Spleen (tissue), 11 donors: ENCODE data around the gene OSBPL7. TPM values are rescaled to one million over a fixed set of nuclear protein-coding genes. Genes with fewer than 3 reads are reported as not detected.

Source experiments
- DNase-seq: peaks from one replicate; pipeline ENCODE4 v3.0.0-alpha.2; 2020
- H3K27ac ChIP-seq, 8 donors: fragments of 200-600 bp; sonication (generic) in 7 of 8; 1 replicate in 4 of 8; 2 replicates in 4 of 8; pipeline versions ENCODE4 v1.5.0 to v1.8.0; 2016 to 2021; ENCODE audit warnings: inconsistent platforms in 4 of 8, mild to moderate bottlenecking in 4 of 8, moderate library complexity in 1 of 8
- H3K27me3 ChIP-seq, 7 donors: fragments of 200-600 bp; sonication (generic) in 6 of 7; replicated peaks in 1 of 7; 1 replicate in 4 of 7; 2 replicates in 3 of 7; pipeline versions ENCODE4 v1.5.0 to v1.8.0; 2016 to 2021; ENCODE audit warnings: inconsistent platforms in 3 of 7, mild to moderate bottlenecking in 1 of 7
- H3K36me3 ChIP-seq, 6 donors: fragments of 200-600 bp; sonication (generic) in 5 of 6; 1 replicate in 4 of 6; 2 replicates in 2 of 6; pipeline versions ENCODE4 v1.5.0 to v1.8.0; 2016 to 2021; ENCODE audit warnings: inconsistent platforms in 2 of 6
- H3K4me1 ChIP-seq, 6 donors: fragments of 200-600 bp; sonication (generic) in 5 of 6; 1 replicate in 3 of 6; 2 replicates in 3 of 6; pipeline versions ENCODE4 v1.5.0 to v1.8.0; 2016 to 2021; ENCODE audit warnings: inconsistent platforms in 3 of 6
- H3K4me3 ChIP-seq, 8 donors: fragments of 200-600 bp; sonication (generic) in 7 of 8; 1 replicate in 4 of 8; 2 replicates in 4 of 8; pipeline versions ENCODE4 v1.5.0 to v1.8.0; 2016 to 2021; ENCODE audit warnings: inconsistent platforms in 4 of 8, mild to moderate bottlenecking in 4 of 8, moderate library complexity in 2 of 8
- H3K9me3 ChIP-seq, 8 donors: fragments of 200-600 bp; sonication (generic) in 7 of 8; 1 replicate in 4 of 8; 2 replicates in 4 of 8; pipeline versions ENCODE4 v1.5.0 to v1.8.0; 2016 to 2021; ENCODE audit warnings: inconsistent platforms in 4 of 8
- POLR2A ChIP-seq, 3 donors: fragments of 450-650 bp; IDR thresholded peaks; one replicate each; pipeline ENCODE4 v1.5.1; 2017; ENCODE audit warnings: antibody characterized with exemption in 3 of 3, mild to moderate bottlenecking in 1 of 3
- POLR2AphosphoS5 ChIP-seq, 3 donors: sonication (generic); formaldehyde crosslinking; IDR thresholded peaks; one replicate each; pipeline ENCODE4 v1.5.1; 2017; ENCODE audit warnings: antibody characterized with exemption in 3 of 3
- WGBS, 5 donors: extraction: QIAGEN DNeasy Blood & Tissue Kit in 3 of 5; methylation state at CpG; one replicate each; pipeline versions ENCODE4 v1.1.5 to v1.1.7; 2013 to 2018; 5-methylcytosine and 5-hydroxymethylcytosine counted together
- intact Hi-C: fragments of 100-400 bp; cut with DNase I; formaldehyde crosslinking; loops from one replicate; pipeline ENCODE4 v1.15.0; 2023; ENCODE audit warnings: low total_unique reads
- polyA plus RNA-seq, 3 donors: library from polyadenylated mRNA; stranded (reverse); fragments of 200-250 nt; gene quantifications; one replicate each; pipeline ENCODE4 v1.2.1, GENCODE V29; 2013
- total RNA-seq, 7 donors: library from RNA; depleted of rRNA in 3 of 7; stranded (reverse); fragments of >200 nt in 3 of 7; fragmentation: NEBNext Ultra II Directional in 4 of 7; extraction: Animal tissue kit (Norgen Biotek cat#: 25700) in 4 of 7; gene quantifications; one replicate each; pipeline versions ENCODE4 v1.1.0 to v1.2.1, GENCODE V29; 2016 to 2021
- TF ChIP-seq, protein P1 (sequence below), 11 experiments: fragments of 200-600 bp in 7 of 11; fragments of 450-650 bp in 4 of 11; sonication (generic) in 4 of 11; IDR thresholded peaks in 8 of 11; conservative IDR thresholded peaks in 3 of 11; 1 replicate in 7 of 11; 2 replicates in 4 of 11; pipeline versions ENCODE4 v1.4.0 to v1.8.0; 2016 to 2021; ENCODE audit warnings: antibody characterized with exemption in 11 of 11, inconsistent platforms in 4 of 11, mild to moderate bottlenecking in 1 of 11
- donor health status: healthy with polysubstance abuse.
- donor health status: DM: no; HTN: no; CAD: no; lungs with moderate emphysema.
- donor health status: DM: no; HTN: no; CAD: no.
- donor health status: Bipolar disorder and iron deficiency.
- donor health status: healthy.
- donor health status: DM: no; HTN: no; CAD: no.
- donor health status: DM: yes; HTN: yes; CAD: no.

The OSBPL7 gene
- total and polyA plus RNA-seq, 10 donors = 7.7 to 33.3 (median 22.3) TPM

DNA sequence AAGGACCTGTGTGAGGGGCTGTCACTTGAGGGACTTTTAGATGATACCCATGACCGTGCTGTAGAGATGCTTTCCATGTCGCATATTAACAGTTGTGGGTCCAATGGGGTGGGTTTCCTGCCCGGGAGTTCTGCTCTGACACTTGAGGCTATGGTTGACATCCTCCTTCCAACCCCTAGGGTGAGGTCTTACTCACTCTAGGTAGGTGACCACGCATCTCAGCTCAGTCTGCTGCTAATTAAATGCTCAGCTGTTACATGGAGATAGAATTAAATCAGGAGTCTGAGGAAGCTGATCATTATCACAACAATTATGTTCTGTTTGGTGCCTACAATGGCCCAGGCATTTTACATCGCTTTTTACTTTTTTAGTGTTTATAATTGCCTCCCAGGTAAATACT, 40.2 kb downstream of the OSBPL7 start:
- intact Hi-C loops = no loop called here
- TF ChIP-seq POLR2AphosphoS5 (IDR thresholded peaks at IDR 0.05) = no peak
- TF ChIP-seq POLR2A (IDR thresholded peaks at IDR 0.05) = no peak
- TF ChIP-seq, protein P1, sequence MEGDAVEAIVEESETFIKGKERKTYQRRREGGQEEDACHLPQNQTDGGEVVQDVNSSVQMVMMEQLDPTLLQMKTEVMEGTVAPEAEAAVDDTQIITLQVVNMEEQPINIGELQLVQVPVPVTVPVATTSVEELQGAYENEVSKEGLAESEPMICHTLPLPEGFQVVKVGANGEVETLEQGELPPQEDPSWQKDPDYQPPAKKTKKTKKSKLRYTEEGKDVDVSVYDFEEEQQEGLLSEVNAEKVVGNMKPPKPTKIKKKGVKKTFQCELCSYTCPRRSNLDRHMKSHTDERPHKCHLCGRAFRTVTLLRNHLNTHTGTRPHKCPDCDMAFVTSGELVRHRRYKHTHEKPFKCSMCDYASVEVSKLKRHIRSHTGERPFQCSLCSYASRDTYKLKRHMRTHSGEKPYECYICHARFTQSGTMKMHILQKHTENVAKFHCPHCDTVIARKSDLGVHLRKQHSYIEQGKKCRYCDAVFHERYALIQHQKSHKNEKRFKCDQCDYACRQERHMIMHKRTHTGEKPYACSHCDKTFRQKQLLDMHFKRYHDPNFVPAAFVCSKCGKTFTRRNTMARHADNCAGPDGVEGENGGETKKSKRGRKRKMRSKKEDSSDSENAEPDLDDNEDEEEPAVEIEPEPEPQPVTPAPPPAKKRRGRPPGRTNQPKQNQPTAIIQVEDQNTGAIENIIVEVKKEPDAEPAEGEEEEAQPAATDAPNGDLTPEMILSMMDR (IDR thresholded peaks at IDR 0.05 in 8 of 11, conservative IDR thresholded peaks at IDR 0.05 in 3 of 11) = no peak
- WGBS, 5 donors = 64 to 69% (median 66%) methylated on average over 5 of the region's 5 CpGs
- Histone ChIP-seq H3K4me3 (no peak overlapping the region), H3K36me3 (no peaks in the 10 kb centered on the region), H3K27me3 (peaks cover 0 to 77% (median 11%) of the 10 kb centered on the region in 7 donors), H3K27ac (no peak overlapping the region), H3K4me1 (peaks cover 0 to 4% (median 0%) of the 10 kb centered on the region in 6 donors), H3K9me3 (no peaks in the 10 kb centered on the region)
- DNase-seq = no peak

DNA sequence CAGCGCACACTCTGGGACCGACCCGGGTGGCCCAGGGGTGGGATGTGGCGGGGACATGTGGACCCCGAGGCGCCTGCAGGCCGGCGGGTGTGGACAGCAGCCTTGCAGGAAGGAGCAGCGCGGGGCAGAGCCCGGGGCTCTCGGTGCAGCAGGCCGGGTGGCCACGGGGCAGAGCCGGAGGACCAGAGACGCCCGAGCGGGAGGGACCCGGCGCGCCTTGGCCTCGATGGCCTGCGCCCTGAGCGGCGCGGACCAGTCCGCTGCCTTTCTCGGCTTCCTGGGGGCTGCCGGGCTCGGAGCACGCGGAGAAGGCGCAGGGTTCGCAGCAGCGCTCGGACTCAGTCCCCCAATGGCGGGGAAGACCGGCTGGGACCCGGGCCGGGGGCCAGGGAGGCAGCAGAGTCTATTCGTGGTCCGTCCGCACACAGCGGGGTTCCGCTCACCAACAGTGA, 43.4 kb downstream of the OSBPL7 start:
- DNase-seq = no peak
- H3K27ac ChIP-seq = no peak overlapping the region
- H3K4me3 ChIP-seq = no peak overlapping the region
- H3K36me3 ChIP-seq = no peaks in the 10 kb centered on the region
- peaks cover 0 to 4% (median 0%) of the 10 kb centered on the region in 6 donors for H3K4me1 ChIP-seq
- H3K27me3 ChIP-seq = peaks cover 0 to 78% (median 24%) of the 10 kb centered on the region in 7 donors
- H3K9me3 ChIP-seq = no peaks in the 10 kb centered on the region
- TF ChIP-seq POLR2AphosphoS5 (IDR thresholded peaks at IDR 0.05) (no peak), POLR2A (IDR thresholded peaks at IDR 0.05) (no peak)
- TF ChIP-seq, protein P1 (IDR thresholded peaks at IDR 0.05 in 8 of 11, conservative IDR thresholded peaks at IDR 0.05 in 3 of 11) = no peak
- 24 to 43% (median 32%) methylated on average over 14 to 45 of the region's 45 CpGs for WGBS, 5 donors
- intact Hi-C loops = no loop called here

- WGBS, 5 donors = 36 to 51% (median 46%) methylated on average over 14 of the region's 14 CpGs
- peaks cover 0 to 4% (median 0%) of the 10 kb centered on the region in 6 donors for H3K4me1 ChIP-seq
- no peak for TF ChIP-seq POLR2A (IDR thresholded peaks at IDR 0.05)
- TF ChIP-seq, protein P1 (IDR thresholded peaks at IDR 0.05 in 8 of 11, conservative IDR thresholded peaks at IDR 0.05 in 3 of 11) = peak; percentile 59 to 77 (median 73)
- no peak overlapping the region for H3K4me3 ChIP-seq
- peaks cover 0 to 78% (median 24%) of the 10 kb centered on the region in 7 donors for H3K27me3 ChIP-seq
- DNase-seq = no peak
- H3K27ac ChIP-seq = no peak overlapping the region
- no peaks in the 10 kb centered on the region for H3K36me3 ChIP-seq
- H3K9me3 ChIP-seq = peaks cover 0 to 7% (median 5%) of the 10 kb centered on the region in 8 donors
- intact Hi-C loops = no loop called here
Observed at GRCh38 chr17:47776330-47777197, 45.0 kb downstream of the OSBPL7 start.

GRCh38 chr17:47774987-47775580, 46.5 kb downstream of the OSBPL7 start:
- Histone ChIP-seq H3K27ac (no peak overlapping the region), H3K4me1 (peaks cover 0 to 4% (median 0%) of the 10 kb centered on the region in 6 donors), H3K36me3 (no peaks in the 10 kb centered on the region), H3K4me3 (no peak overlapping the region), H3K27me3 (peaks cover 0 to 64% (median 24%) of the 10 kb centered on the region in 7 donors), H3K9me3 (peaks cover 0 to 16% (median 13%) of the 10 kb centered on the region in 8 donors)
- intact Hi-C loops = no loop called here
- 67 to 81% (median 79%) methylated on average over 1 of the region's 1 CpG for WGBS, 5 donors
- TF ChIP-seq POLR2A (IDR thresholded peaks at IDR 0.05) (no peak), POLR2AphosphoS5 (IDR thresholded peaks at IDR 0.05) (no peak)
- TF ChIP-seq, protein P1 (IDR thresholded peaks at IDR 0.05 in 8 of 11, conservative IDR thresholded peaks at IDR 0.05 in 3 of 11) = no peak
- no peak for DNase-seq
